Upper lobe of left lung (tissue), 6 donors: ENCODE data around the gene MED13L. TPM values are rescaled to one million over a fixed set of nuclear protein-coding genes. Genes with fewer than 3 reads are reported as not detected.

Experiments used
- ATAC-seq, 2 donors: fragments of 200-7000 bp; cut with Tn5 transposase; one replicate each; pipeline ENCODE4 v1.9.1; 2022; ENCODE audit warnings: mild to moderate bottlenecking in 2 of 2, moderate library complexity in 2 of 2; ENCODE audit not compliant: low FRiP score in 2 of 2
- DNase-seq, 2 donors: peaks; one replicate each; pipeline ENCODE4 v3.0.0-alpha.2; 2019 to 2020
- H3K27ac ChIP-seq, 4 donors: fragments of 200-600 bp; sonication (generic); one replicate each; pipeline ENCODE4 v1.5.1; 2016 to 2019
- H3K27me3 ChIP-seq, 4 donors: fragments of 200-600 bp; sonication (generic); one replicate each; pipeline ENCODE4 v1.5.1; 2017 to 2019
- H3K36me3 ChIP-seq, 4 donors: fragments of 200-600 bp; sonication (generic); one replicate each; pipeline ENCODE4 v1.5.1; 2016 to 2019
- H3K4me1 ChIP-seq, 4 donors: fragments of 200-600 bp; sonication (generic); one replicate each; pipeline ENCODE4 v1.5.1; 2018 to 2019
- H3K4me3 ChIP-seq, 4 donors: fragments of 200-600 bp; sonication (generic); one replicate each; pipeline ENCODE4 v1.5.1; 2017 to 2019; ENCODE audit warnings: mild to moderate bottlenecking in 2 of 4, moderate library complexity in 1 of 4
- H3K9me3 ChIP-seq, 4 donors: fragments of 200-600 bp; sonication (generic); one replicate each; pipeline ENCODE4 v1.5.1; 2018 to 2019
- EP300 ChIP-seq, 4 donors: sonication (generic); formaldehyde crosslinking; IDR thresholded peaks; one replicate each; pipeline ENCODE4 v1.5.1; 2017; ENCODE audit warnings: antibody characterized with exemption in 4 of 4, control low read depth in 2 of 4
- POLR2A ChIP-seq, 4 donors: fragments of 450-650 bp; IDR thresholded peaks; one replicate each; pipeline ENCODE4 v1.5.1; 2016 to 2017; ENCODE audit warnings: antibody characterized with exemption in 4 of 4, mild to moderate bottlenecking in 2 of 4
- POLR2AphosphoS5 ChIP-seq, 2 donors: sonication (generic); formaldehyde crosslinking; IDR thresholded peaks; one replicate each; pipeline ENCODE4 v1.5.1; 2017; ENCODE audit warnings: antibody characterized with exemption in 2 of 2
- WGBS, 2 donors: methylation state at CpG; one replicate each; pipeline ENCODE4 v1.1.5; 2017 to 2018; 5-methylcytosine and 5-hydroxymethylcytosine counted together
- total RNA-seq, 6 donors: library from RNA; depleted of rRNA in 4 of 6; stranded (reverse); fragments of >200 nt in 4 of 6; gene quantifications; one replicate each; pipeline versions ENCODE4 v1.1.0 to v1.2.1, GENCODE V29; 2016 to 2021
- TF ChIP-seq, protein P1 (sequence below), 6 experiments: fragments of 450-650 bp in 4 of 6; fragments of 200-600 bp in 2 of 6; sonication (generic) in 2 of 6; IDR thresholded peaks; one replicate each; pipeline ENCODE4 v1.5.1; 2016 to 2019; ENCODE audit warnings: antibody characterized with exemption in 6 of 6
- donor health status: DM: no; HTN: no; CAD: no; lungs with moderate emphysema.
- donor health status: DM: no; HTN: yes; CAD: no; lungs with severe emphysema.

Gene MED13L
- total RNA-seq, 6 donors from 2014 or later: 96.6 to 178 (median 124) TPM

DNA sequence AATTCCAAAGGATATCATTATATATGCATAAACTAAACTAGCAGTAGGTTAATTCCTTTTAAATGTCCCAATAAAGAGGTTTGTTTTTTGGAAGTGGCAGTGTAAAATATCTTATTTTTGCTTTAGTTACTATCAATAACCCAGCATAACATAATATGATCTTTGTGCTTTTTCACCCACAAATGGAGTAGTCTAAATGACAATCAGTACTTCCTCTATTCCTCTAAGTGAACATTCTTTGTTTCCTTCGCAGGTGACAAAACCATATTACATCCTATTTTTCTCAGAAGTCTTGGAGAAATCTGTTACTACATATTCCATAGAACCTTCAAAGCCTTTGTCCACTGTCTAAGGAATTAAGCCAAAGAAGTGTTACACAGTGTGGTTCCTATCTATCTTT, 62.5 kb downstream of the MED13L start:
- Histone ChIP-seq H3K9me3 (no peaks in the 10 kb centered on the region), H3K4me3 (no peak overlapping the region), H3K27ac (no peak overlapping the region), H3K36me3 (no peaks in the 10 kb centered on the region), H3K27me3 (no peaks in the 10 kb centered on the region), H3K4me1 (peaks cover 29 to 55% (median 51%) of the 10 kb centered on the region in 4 donors)
- 64 to 75% methylated on average over 1 of the region's 1 CpG for WGBS, 2 donors
- ATAC-seq (peak in 1 of 2 donors; percentile 21), DNase-seq (no peak)
- TF ChIP-seq, protein P1, sequence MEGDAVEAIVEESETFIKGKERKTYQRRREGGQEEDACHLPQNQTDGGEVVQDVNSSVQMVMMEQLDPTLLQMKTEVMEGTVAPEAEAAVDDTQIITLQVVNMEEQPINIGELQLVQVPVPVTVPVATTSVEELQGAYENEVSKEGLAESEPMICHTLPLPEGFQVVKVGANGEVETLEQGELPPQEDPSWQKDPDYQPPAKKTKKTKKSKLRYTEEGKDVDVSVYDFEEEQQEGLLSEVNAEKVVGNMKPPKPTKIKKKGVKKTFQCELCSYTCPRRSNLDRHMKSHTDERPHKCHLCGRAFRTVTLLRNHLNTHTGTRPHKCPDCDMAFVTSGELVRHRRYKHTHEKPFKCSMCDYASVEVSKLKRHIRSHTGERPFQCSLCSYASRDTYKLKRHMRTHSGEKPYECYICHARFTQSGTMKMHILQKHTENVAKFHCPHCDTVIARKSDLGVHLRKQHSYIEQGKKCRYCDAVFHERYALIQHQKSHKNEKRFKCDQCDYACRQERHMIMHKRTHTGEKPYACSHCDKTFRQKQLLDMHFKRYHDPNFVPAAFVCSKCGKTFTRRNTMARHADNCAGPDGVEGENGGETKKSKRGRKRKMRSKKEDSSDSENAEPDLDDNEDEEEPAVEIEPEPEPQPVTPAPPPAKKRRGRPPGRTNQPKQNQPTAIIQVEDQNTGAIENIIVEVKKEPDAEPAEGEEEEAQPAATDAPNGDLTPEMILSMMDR (IDR thresholded peaks at IDR 0.05): no peak
- no peak for TF ChIP-seq POLR2AphosphoS5 (IDR thresholded peaks at IDR 0.05)
- no peak for TF ChIP-seq POLR2A (IDR thresholded peaks at IDR 0.05)
- TF ChIP-seq EP300 (IDR thresholded peaks at IDR 0.05): no peak

DNA sequence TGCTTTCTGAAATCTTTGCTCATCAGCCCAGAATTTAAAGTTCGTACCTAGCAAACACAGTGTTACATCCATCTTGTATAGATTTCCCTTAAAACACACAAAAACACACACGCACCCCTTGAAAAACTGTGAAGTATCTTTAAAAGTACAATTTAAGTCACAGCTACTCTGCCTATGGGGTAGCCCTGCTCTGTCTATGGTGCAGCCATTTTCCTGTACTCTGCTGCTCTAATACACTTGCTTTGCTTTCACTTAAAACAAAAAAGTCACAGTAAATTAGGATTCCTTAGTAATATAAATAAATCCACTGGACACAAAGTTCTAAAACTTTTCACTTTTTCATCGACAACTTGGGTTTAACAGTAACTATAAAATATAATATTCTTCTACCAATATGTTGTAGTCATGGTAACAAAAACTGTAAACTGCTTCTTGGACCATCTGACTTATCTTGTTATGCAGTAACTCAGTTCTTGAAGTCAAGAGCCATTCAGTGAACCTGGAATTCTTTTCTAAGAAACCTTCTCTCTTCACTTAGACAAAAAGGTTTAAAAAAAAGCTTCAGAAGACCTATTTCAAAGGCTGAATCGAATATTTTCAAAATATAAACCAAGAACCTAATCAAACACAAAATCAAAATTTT, 63.5 kb downstream of the MED13L start:
- no peak overlapping the region for H3K4me3 ChIP-seq
- DNase-seq: no peak
- ATAC-seq: no peak
- no peaks in the 10 kb centered on the region for H3K36me3 ChIP-seq
- no peak overlapping the region for H3K27ac ChIP-seq
- H3K9me3 ChIP-seq: no peaks in the 10 kb centered on the region
- WGBS, 2 donors: 75 to 79% methylated on average over 4 of the region's 4 CpGs
- no peaks in the 10 kb centered on the region for H3K27me3 ChIP-seq
- TF ChIP-seq, protein P1 (IDR thresholded peaks at IDR 0.05): no peak
- TF ChIP-seq EP300 (IDR thresholded peaks at IDR 0.05) (no peak), POLR2AphosphoS5 (IDR thresholded peaks at IDR 0.05) (no peak)
- H3K4me1 ChIP-seq: peaks cover 31 to 63% (median 56%) of the 10 kb centered on the region in 4 donors

DNA sequence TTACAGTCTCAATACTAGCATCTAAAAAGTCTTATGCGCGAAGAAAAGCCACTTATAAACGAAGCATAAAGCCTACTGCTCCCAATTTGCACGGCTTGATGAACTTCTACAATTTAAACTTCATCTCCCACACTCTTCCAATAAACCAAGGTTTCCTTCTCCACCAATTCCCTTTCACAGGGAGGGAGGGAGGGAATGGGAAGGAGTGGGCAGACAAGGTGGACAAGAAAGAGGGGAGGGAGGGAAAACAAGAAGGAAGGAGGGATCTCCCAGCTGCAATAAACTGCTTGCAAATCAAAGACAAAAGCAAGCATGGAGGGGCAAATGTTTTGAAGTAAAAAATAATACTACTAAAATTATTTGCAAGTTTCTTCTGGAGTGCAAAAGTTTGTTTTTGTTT, 64.5 kb downstream of the MED13L start:
- Histone ChIP-seq H3K9me3 (no peaks in the 10 kb centered on the region), H3K27ac (no peak overlapping the region), H3K27me3 (no peaks in the 10 kb centered on the region), H3K4me1 (peaks cover 21 to 62% (median 48%) of the 10 kb centered on the region in 4 donors), H3K36me3 (no peaks in the 10 kb centered on the region), H3K4me3 (no peak overlapping the region)
- DNase-seq (no peak), ATAC-seq (no peak)
- WGBS, 2 donors: 87 to 91% methylated on average over 4 of the region's 4 CpGs
- no peak for TF ChIP-seq EP300 (IDR thresholded peaks at IDR 0.05)
- TF ChIP-seq POLR2AphosphoS5 (IDR thresholded peaks at IDR 0.05): no peak
- TF ChIP-seq POLR2A (IDR thresholded peaks at IDR 0.05): no peak
- TF ChIP-seq, protein P1 (IDR thresholded peaks at IDR 0.05): no peak

DNA sequence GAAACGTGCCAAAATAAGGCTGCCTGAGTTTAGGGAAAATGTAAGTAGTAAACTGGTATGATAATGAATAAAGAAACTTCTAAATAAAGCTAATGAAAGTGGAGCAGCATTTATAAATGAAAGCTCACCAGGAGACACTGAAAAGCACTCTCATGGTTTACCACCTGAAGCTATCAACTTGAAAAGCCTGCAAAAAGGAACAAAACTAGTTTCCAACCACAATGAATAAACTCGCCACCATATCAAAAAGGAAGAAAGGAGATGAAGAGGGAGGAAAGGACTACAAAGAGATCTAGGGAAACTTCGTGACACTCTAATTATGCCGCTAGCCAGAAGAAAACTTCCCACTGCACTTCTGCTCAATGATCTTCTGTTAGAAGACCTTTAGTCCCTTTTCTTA, 66.7 kb downstream of the MED13L start:
- WGBS, 2 donors: 74 to 81% methylated on average over 4 of the region's 4 CpGs
- Histone ChIP-seq H3K36me3 (no peaks in the 10 kb centered on the region), H3K9me3 (no peaks in the 10 kb centered on the region), H3K4me1 (peaks cover 9 to 44% (median 35%) of the 10 kb centered on the region in 4 donors), H3K27ac (no peak overlapping the region), H3K27me3 (no peaks in the 10 kb centered on the region), H3K4me3 (no peak overlapping the region)
- no peak for ATAC-seq
- TF ChIP-seq, protein P1 (IDR thresholded peaks at IDR 0.05): no peak
- no peak for DNase-seq

DNA sequence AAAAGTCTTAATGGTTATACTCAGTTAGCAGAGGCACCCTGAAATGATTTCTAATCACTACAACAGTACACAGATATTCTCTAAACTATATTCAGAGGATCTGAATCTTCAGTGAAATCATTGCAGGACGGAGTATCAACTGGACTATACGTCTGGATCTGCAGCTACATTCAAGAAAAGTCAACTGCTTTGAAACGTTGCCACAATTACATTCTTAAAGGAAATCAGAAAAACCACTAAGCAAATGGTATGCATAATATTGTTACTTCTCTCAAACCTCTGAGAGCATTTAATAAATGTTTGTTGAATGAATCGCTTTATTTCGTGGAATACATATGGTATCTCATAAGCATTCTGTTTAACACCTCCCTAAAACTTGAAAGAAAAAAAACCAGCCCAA, 67.4 kb downstream of the MED13L start:
- 71 to 74% methylated on average over 5 of the region's 5 CpGs for WGBS, 2 donors
- TF ChIP-seq EP300 (IDR thresholded peaks at IDR 0.05) (no peak), POLR2A (IDR thresholded peaks at IDR 0.05) (no peak), POLR2AphosphoS5 (IDR thresholded peaks at IDR 0.05) (no peak)
- TF ChIP-seq, protein P1 (IDR thresholded peaks at IDR 0.05): no peak
- Histone ChIP-seq H3K4me1 (peaks cover 9 to 40% (median 32%) of the 10 kb centered on the region in 4 donors), H3K36me3 (no peaks in the 10 kb centered on the region), H3K4me3 (no peak overlapping the region), H3K27me3 (no peaks in the 10 kb centered on the region), H3K27ac (no peak overlapping the region), H3K9me3 (no peaks in the 10 kb centered on the region)
- DNase-seq: no peak
- ATAC-seq: no peak
